Fibroblast of lung (primary cell): ENCODE results near the gene UNC13C. TPM values are rescaled to one million over a fixed set of nuclear protein-coding genes. Genes with fewer than 3 reads are reported as not detected.

Source experiments
- DNase-seq, 2 donors: peaks; one replicate each; pipeline versions ENCODE4 v3.0.0 to v3.0.0-alpha.2; 2010; ENCODE audit warnings: low read depth in 2 of 2
- H2AFZ ChIP-seq: 2 replicates; pipeline ENCODE4 v1.5.1; 2012; ENCODE audit warnings: low read length, control low read depth, inconsistent platforms
- H3K27ac ChIP-seq: 2 replicates; pipeline ENCODE4 v1.5.1; 2011; ENCODE audit warnings: low read length, control low read depth; ENCODE audit not compliant: insufficient read depth
- H3K27me3 ChIP-seq: 2 replicates; pipeline ENCODE4 v1.5.1; 2011; ENCODE audit warnings: mild to moderate bottlenecking, low read length; ENCODE audit not compliant: control insufficient read depth, insufficient read depth
- H3K36me3 ChIP-seq: 2 replicates; pipeline ENCODE4 v1.5.1; 2011; ENCODE audit warnings: low read length; ENCODE audit not compliant: control insufficient read depth, insufficient read depth
- H3K4me1 ChIP-seq: 2 replicates; pipeline ENCODE4 v1.5.1; 2011; ENCODE audit warnings: low read length; ENCODE audit not compliant: control insufficient read depth, insufficient read depth; ENCODE audit errors: extremely low read depth
- H3K4me2 ChIP-seq: 2 replicates; pipeline ENCODE4 v1.5.1; 2011; ENCODE audit warnings: low read length, control low read depth; ENCODE audit not compliant: insufficient read depth; ENCODE audit errors: extremely low read depth
- H3K4me3 ChIP-seq, 4 experiments: fragments of 200-600 bp in 1 of 4; sonication (generic) in 1 of 4; replicated peaks in 1 of 4; 2 replicates each; pipeline ENCODE4 v1.5.1; 2011 to 2016; ENCODE audit warnings: low read length in 4 of 4, low read depth in 3 of 4, mild to moderate bottlenecking in 3 of 4, control low read depth in 2 of 4, inconsistent platforms in 1 of 4, mixed read lengths in 1 of 4; ENCODE audit not compliant: insufficient read depth in 1 of 4; ENCODE audit errors: control extremely low read depth in 1 of 4
- H3K79me2 ChIP-seq: 2 replicates; pipeline ENCODE4 v1.5.1; 2012; ENCODE audit warnings: mild to moderate bottlenecking, low read length, inconsistent platforms; ENCODE audit not compliant: control insufficient read depth, insufficient read depth
- H3K9ac ChIP-seq: 2 replicates; pipeline ENCODE4 v1.5.1; 2011; ENCODE audit warnings: mild to moderate bottlenecking, low read length, control low read depth; ENCODE audit not compliant: insufficient read depth
- H3K9me3 ChIP-seq: 2 replicates; pipeline ENCODE4 v1.5.1; 2012; ENCODE audit warnings: low read depth, low read length; ENCODE audit not compliant: control insufficient read depth, insufficient read depth
- H4K20me1 ChIP-seq: 2 replicates; pipeline ENCODE4 v1.5.1; 2011; ENCODE audit warnings: low read length; ENCODE audit not compliant: control insufficient read depth, insufficient read depth; ENCODE audit errors: extremely low read depth
- EZH2 ChIP-seq: IDR thresholded peaks from 2 replicates; pipeline ENCODE4 v1.5.1; 2012; ENCODE audit warnings: low read length, control low read depth, mild to moderate bottlenecking; ENCODE audit errors: missing control alignments
- polyA plus RNA-seq, 2 donors: library from polyadenylated mRNA; depleted of rRNA in 1 of 2; stranded (reverse) in 1 of 2; unstranded in 1 of 2; fragments of >200 nt; gene quantifications; 2 replicates each; pipeline ENCODE4 v1.2.1, GENCODE V29; 2011 to 2012; ENCODE audit warnings: missing spikeins in 1 of 2
- total RNA-seq: library from RNA; depleted of rRNA; stranded (reverse); fragments of >200 nt; gene quantifications from 2 replicates; pipeline ENCODE4 v1.2.1, GENCODE V29; 2014
- TF ChIP-seq, protein P1 (sequence below), 2 donors: IDR thresholded peaks in 1 of 2; conservative IDR thresholded peaks in 1 of 2; 1 replicate in 1 of 2; 2 replicates in 1 of 2; pipeline ENCODE4 v1.5.1; 2011 to 2012; ENCODE audit warnings: low read length in 2 of 2, control low read depth in 1 of 2, inconsistent platforms in 1 of 2, low read depth in 1 of 2, mild to moderate bottlenecking in 1 of 2

Gene UNC13C
- total and polyA plus RNA-seq, 2 donors (not counting 1 experiment from before 2014, with no cell fraction given), result not detected

DNA sequence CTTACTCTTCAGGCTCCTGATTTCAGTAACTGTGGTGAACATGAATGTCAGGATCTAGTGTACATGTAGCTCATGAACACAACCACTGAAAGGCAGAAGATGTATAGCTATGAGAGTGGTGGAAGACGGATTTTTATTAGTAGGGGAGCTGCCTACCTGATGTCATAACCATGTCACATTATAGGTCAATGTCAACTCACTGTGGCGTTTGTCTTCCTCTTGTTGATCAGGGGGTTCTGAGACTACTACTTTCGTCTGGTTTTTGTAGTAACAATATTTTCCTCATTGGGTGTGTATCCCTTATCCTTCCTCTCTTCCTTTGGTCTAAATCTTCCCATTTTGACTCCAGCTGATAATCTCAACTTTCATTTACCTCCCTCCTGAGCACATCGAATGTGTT lies 7.3 kb downstream of the UNC13C start:
- no peak overlapping the region for H3K27ac ChIP-seq
- no peaks in the 10 kb centered on the region for H3K4me1 ChIP-seq
- H3K4me3 ChIP-seq, result no peak overlapping the region
- H2AFZ ChIP-seq, result no peak overlapping the region
- no peaks in the 10 kb centered on the region for H3K9me3 ChIP-seq
- H3K79me2 ChIP-seq, result no peaks in the 10 kb centered on the region
- H3K36me3 ChIP-seq, result no peaks in the 10 kb centered on the region
- H3K4me2 ChIP-seq, result no peak overlapping the region
- H4K20me1 ChIP-seq, result no peaks in the 10 kb centered on the region
- no peaks in the 10 kb centered on the region for H3K27me3 ChIP-seq
- no peak overlapping the region for H3K9ac ChIP-seq
- no peak for DNase-seq
- TF ChIP-seq, protein P1, sequence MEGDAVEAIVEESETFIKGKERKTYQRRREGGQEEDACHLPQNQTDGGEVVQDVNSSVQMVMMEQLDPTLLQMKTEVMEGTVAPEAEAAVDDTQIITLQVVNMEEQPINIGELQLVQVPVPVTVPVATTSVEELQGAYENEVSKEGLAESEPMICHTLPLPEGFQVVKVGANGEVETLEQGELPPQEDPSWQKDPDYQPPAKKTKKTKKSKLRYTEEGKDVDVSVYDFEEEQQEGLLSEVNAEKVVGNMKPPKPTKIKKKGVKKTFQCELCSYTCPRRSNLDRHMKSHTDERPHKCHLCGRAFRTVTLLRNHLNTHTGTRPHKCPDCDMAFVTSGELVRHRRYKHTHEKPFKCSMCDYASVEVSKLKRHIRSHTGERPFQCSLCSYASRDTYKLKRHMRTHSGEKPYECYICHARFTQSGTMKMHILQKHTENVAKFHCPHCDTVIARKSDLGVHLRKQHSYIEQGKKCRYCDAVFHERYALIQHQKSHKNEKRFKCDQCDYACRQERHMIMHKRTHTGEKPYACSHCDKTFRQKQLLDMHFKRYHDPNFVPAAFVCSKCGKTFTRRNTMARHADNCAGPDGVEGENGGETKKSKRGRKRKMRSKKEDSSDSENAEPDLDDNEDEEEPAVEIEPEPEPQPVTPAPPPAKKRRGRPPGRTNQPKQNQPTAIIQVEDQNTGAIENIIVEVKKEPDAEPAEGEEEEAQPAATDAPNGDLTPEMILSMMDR (conservative IDR thresholded peaks at IDR 0.05 in 1 of 2, IDR thresholded peaks at IDR 0.05 in 1 of 2; ENCODE audit: low read depth in 1 of 2, low read length in 2 of 2), result no peak
- no peak for TF ChIP-seq EZH2

DNA sequence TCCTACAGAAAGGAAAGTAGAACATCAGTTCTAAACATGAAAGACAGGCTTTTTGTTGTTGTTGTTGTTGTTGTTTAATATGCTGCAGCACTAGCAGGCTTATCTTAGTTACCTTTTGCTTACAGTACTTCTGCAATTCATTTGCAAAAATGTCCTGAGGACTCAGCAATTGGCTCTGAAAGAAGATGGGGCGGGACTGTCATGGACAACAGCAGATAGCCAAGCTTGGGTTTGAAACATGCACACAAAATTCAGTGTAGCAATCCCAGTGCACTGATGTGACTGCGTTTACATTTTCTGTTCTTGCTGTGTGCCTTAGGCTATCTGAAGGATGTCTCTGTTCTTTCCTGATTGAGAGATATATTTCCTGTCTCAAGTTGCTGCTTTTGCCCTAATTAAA lies 9.2 kb downstream of the UNC13C start:
- TF ChIP-seq, protein P1 (conservative IDR thresholded peaks at IDR 0.05 in 1 of 2, IDR thresholded peaks at IDR 0.05 in 1 of 2; ENCODE audit: low read depth in 1 of 2, low read length in 2 of 2), result no peak
- no peak for TF ChIP-seq EZH2
- no peak overlapping the region for H3K4me2 ChIP-seq
- no peaks in the 10 kb centered on the region for H3K9me3 ChIP-seq
- no peaks in the 10 kb centered on the region for H3K27me3 ChIP-seq
- no peak overlapping the region for H3K27ac ChIP-seq
- no peak overlapping the region for H2AFZ ChIP-seq
- H3K79me2 ChIP-seq, result no peaks in the 10 kb centered on the region
- no peaks in the 10 kb centered on the region for H3K4me1 ChIP-seq
- no peak for DNase-seq
- H3K4me3 ChIP-seq, result no peak overlapping the region
- H3K9ac ChIP-seq, result no peak overlapping the region
- H4K20me1 ChIP-seq, result no peaks in the 10 kb centered on the region
- H3K36me3 ChIP-seq, result no peaks in the 10 kb centered on the region

DNA sequence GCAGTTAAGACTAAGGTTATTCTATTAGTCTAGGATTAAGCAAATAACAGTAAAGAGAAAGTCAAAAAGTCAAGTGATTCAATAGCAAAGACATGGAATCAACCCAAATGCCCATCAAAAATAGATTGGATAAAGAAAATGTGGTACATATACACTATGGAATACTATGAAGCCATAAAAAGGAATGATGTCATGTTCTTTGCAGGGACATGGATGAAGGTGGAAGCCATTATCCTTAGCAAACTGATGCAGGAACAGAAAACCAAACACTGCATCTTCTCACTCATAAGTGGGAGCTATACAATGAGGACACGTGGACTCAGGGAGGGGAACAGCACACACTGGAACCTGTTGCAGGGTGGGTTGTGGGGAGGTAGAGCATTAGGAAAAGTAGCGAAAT lies 29.0 kb downstream of the UNC13C start:
- no peaks in the 10 kb centered on the region for H4K20me1 ChIP-seq
- H3K4me2 ChIP-seq, result no peak overlapping the region
- no peaks in the 10 kb centered on the region for H3K36me3 ChIP-seq
- no peaks in the 10 kb centered on the region for H3K4me1 ChIP-seq
- no peaks in the 10 kb centered on the region for H3K79me2 ChIP-seq
- no peak overlapping the region for H3K4me3 ChIP-seq
- H3K27me3 ChIP-seq, result no peaks in the 10 kb centered on the region
- no peak overlapping the region for H2AFZ ChIP-seq
- H3K9ac ChIP-seq, result no peak overlapping the region
- TF ChIP-seq EZH2, result no peak
- TF ChIP-seq, protein P1 (conservative IDR thresholded peaks at IDR 0.05 in 1 of 2, IDR thresholded peaks at IDR 0.05 in 1 of 2; ENCODE audit: low read depth in 1 of 2, low read length in 2 of 2), result no peak
- H3K9me3 ChIP-seq, result no peaks in the 10 kb centered on the region
- DNase-seq, result no peak
- H3K27ac ChIP-seq, result no peak overlapping the region
